ENCODE data around the gene SDHAF3. TPM values are rescaled to one million over a fixed set of nuclear protein-coding genes. Genes with fewer than 3 reads are reported as not detected.
A peak's percentile ranks its signal among the peaks of the same experiment; 100 is the strongest.
"Not testable (repeated sequence)": the region's sequence is repeated elsewhere in the genome, so short reads cannot be mapped to it uniquely, and the experiment has no call there.

The SDHAF3 gene
- total RNA-seq, 2 donors from 2014 or later: 22.3 to 30.7 TPM

- no peak overlapping the region for H3K4me3 ChIP-seq
- no peaks in the 10 kb centered on the region for H3K36me3 ChIP-seq (replicated peaks in 1 of 2; ENCODE audit: insufficient read depth in 1 of 2, low read depth in 2 of 2)
- no peaks in the 10 kb centered on the region for H3K4me1 ChIP-seq
- no peak for DNase-seq
- intact Hi-C loops (cut with DNase I): no loop called here
- no peaks in the 10 kb centered on the region for H3K27me3 ChIP-seq
- H3K27ac ChIP-seq: no peak overlapping the region
- H3K9me3 ChIP-seq: no peaks in the 10 kb centered on the region
- no peak for ATAC-seq
- 82 to 86% methylated on average over 2 of the region's 2 CpGs for WGBS, 2 donors
- no peak for TF ChIP-seq CTCF (IDR thresholded peaks at IDR 0.05)
- TF ChIP-seq POLR2A (IDR thresholded peaks at IDR 0.05): no peak
Observed at GRCh38 chr7:97133159-97133558, 15.7 kb downstream of the SDHAF3 start.

GRCh38 chr7:97138830-97139229, 21.3 kb downstream of the SDHAF3 start:
- no peak for ATAC-seq
- intact Hi-C loops (cut with DNase I): no loop called here
- WGBS, 2 donors: 94 to 100% methylated on average over 1 to 8 of the region's 8 CpGs

GRCh38 chr7:97145068-97145467, 27.6 kb downstream of the SDHAF3 start:
- H3K4me3 ChIP-seq: no peak overlapping the region
- H3K9me3 ChIP-seq: no peaks in the 10 kb centered on the region
- no peaks in the 10 kb centered on the region for H3K36me3 ChIP-seq (replicated peaks in 1 of 2; ENCODE audit: insufficient read depth in 1 of 2, low read depth in 2 of 2)
- H3K27me3 ChIP-seq: no peaks in the 10 kb centered on the region
- ATAC-seq (no peak), DNase-seq (no peak)
- intact Hi-C loops (cut with DNase I): no loop called here
- TF ChIP-seq CTCF (IDR thresholded peaks at IDR 0.05) (peak in 6 of 7 experiments; percentile 19 to 58 (median 52)), POLR2A (IDR thresholded peaks at IDR 0.05) (no peak)
- no peaks in the 10 kb centered on the region for H3K4me1 ChIP-seq
- 18 to 28% methylated on average over 1 of the region's 1 CpG for WGBS, 2 donors
- no peak overlapping the region for H3K27ac ChIP-seq

More at GRCh38 chr7:97138830-97139229, 21.3 kb downstream of the SDHAF3 start:
- Histone ChIP-seq H3K27me3 (no peaks in the 10 kb centered on the region), H3K4me1 (no peaks in the 10 kb centered on the region), H3K9me3 (peaks cover 0 to 14% (median 0%) of the 10 kb centered on the region in 3 donors), H3K36me3 (replicated peaks in 1 of 2; ENCODE audit: insufficient read depth in 1 of 2, low read depth in 2 of 2) (no peaks in the 10 kb centered on the region), H3K4me3 (no peak overlapping the region), H3K27ac (no peak overlapping the region)
- DNase-seq: no peak
- TF ChIP-seq POLR2A (IDR thresholded peaks at IDR 0.05): no peak
- TF ChIP-seq CTCF (IDR thresholded peaks at IDR 0.05): no peak

GRCh38 chr7:97149843-97150242, 32.3 kb downstream of the SDHAF3 start:
- no peak for TF ChIP-seq POLR2A (IDR thresholded peaks at IDR 0.05)
- no peak for TF ChIP-seq CTCF (IDR thresholded peaks at IDR 0.05)
- Histone ChIP-seq H3K4me3 (no peak overlapping the region), H3K27me3 (no peaks in the 10 kb centered on the region), H3K36me3 (replicated peaks in 1 of 2; ENCODE audit: insufficient read depth in 1 of 2, low read depth in 2 of 2) (no peaks in the 10 kb centered on the region), H3K9me3 (no peaks in the 10 kb centered on the region), H3K27ac (no peak overlapping the region), H3K4me1 (no peaks in the 10 kb centered on the region)
- DNase-seq: no peak
- intact Hi-C loops (cut with DNase I): no loop called here
- ATAC-seq: no peak
- WGBS, 2 donors: 85 to 94% methylated on average over 1 of the region's 1 CpG

- DNase-seq (no peak), ATAC-seq (no peak)
- peaks cover 0 to 7% (median 0%) of the 10 kb centered on the region in 3 donors for H3K9me3 ChIP-seq
- no peaks in the 10 kb centered on the region for H3K36me3 ChIP-seq (replicated peaks in 1 of 2; ENCODE audit: insufficient read depth in 1 of 2, low read depth in 2 of 2)
- no peak overlapping the region for H3K4me3 ChIP-seq
- 66 to 70% methylated on average over 2 of the region's 2 CpGs for WGBS, 2 donors
- H3K27me3 ChIP-seq: no peaks in the 10 kb centered on the region
- H3K4me1 ChIP-seq: no peaks in the 10 kb centered on the region
- TF ChIP-seq CTCF (IDR thresholded peaks at IDR 0.05) (no peak), POLR2A (IDR thresholded peaks at IDR 0.05) (no peak)
- no peak overlapping the region for H3K27ac ChIP-seq
- intact Hi-C loops (cut with DNase I): no loop called here
Observed at GRCh38 chr7:97155897-97156418, 38.5 kb downstream of the SDHAF3 start.

GRCh38 chr7:97159984-97160383, 42.5 kb downstream of the SDHAF3 start:
- H3K27ac ChIP-seq; H3K36me3 ChIP-seq (replicated peaks in 1 of 2; ENCODE audit: insufficient read depth in 1 of 2, low read depth in 2 of 2); H3K4me1 ChIP-seq; H3K4me3 ChIP-seq; H3K27me3 ChIP-seq; ATAC-seq; DNase-seq; H3K9me3 ChIP-seq; intact Hi-C loops (cut with DNase I): not testable (repeated sequence)
- 96 to 98% methylated on average over 22 to 25 of the region's 26 CpGs for WGBS, 2 donors

- H3K36me3 ChIP-seq (replicated peaks in 1 of 2; ENCODE audit: insufficient read depth in 1 of 2, low read depth in 2 of 2); H3K4me1 ChIP-seq; H3K27me3 ChIP-seq; DNase-seq; H3K9me3 ChIP-seq; H3K27ac ChIP-seq; ATAC-seq; H3K4me3 ChIP-seq; intact Hi-C loops (cut with DNase I): not testable (repeated sequence)
- WGBS, 2 donors: 84 to 100% methylated on average over 1 of the region's 1 CpG
Observed at GRCh38 chr7:97161609-97162008, 44.1 kb downstream of the SDHAF3 start.
